Left ventricle myocardium superior (tissue), 1 donor: ENCODE results near the gene ITK. TPM values are rescaled to one million over a fixed set of nuclear protein-coding genes. Genes with fewer than 3 reads are reported as not detected.

Source experiments
- ATAC-seq: fragments of 200-7000 bp; cut with Tn5 transposase; one replicate; pipeline ENCODE4 v1.9.1; 2020; ENCODE audit warnings: mild to moderate bottlenecking, moderate library complexity
- DNase-seq: peaks from one replicate; pipeline ENCODE4 v3.0.0-alpha.2; 2020
- intact Hi-C: fragments of 100-400 bp; cut with micrococcal nuclease; formaldehyde crosslinking; loops from one replicate; pipeline ENCODE4 v1.11.0; 2022
- total RNA-seq: library from RNA; stranded (reverse); fragmentation: NEBNext Ultra II Directional; extraction: Animal tissue kit (Norgen Biotek cat#: 25700); gene quantifications from one replicate; pipeline ENCODE4 v1.2.1, GENCODE V29; 2021
- donor health status: DM: no; HTN: yes; CAD: no; lungs with severe emphysema.

Gene ITK
- total RNA-seq, 1 donor from 2014 or later: 0.99 TPM

GRCh38 chr5:157289164-157289819 is 108.7 kb downstream of the ITK start:
- DNase-seq: no peak
- intact Hi-C loops: no loop called here
- no peak for ATAC-seq

DNA sequence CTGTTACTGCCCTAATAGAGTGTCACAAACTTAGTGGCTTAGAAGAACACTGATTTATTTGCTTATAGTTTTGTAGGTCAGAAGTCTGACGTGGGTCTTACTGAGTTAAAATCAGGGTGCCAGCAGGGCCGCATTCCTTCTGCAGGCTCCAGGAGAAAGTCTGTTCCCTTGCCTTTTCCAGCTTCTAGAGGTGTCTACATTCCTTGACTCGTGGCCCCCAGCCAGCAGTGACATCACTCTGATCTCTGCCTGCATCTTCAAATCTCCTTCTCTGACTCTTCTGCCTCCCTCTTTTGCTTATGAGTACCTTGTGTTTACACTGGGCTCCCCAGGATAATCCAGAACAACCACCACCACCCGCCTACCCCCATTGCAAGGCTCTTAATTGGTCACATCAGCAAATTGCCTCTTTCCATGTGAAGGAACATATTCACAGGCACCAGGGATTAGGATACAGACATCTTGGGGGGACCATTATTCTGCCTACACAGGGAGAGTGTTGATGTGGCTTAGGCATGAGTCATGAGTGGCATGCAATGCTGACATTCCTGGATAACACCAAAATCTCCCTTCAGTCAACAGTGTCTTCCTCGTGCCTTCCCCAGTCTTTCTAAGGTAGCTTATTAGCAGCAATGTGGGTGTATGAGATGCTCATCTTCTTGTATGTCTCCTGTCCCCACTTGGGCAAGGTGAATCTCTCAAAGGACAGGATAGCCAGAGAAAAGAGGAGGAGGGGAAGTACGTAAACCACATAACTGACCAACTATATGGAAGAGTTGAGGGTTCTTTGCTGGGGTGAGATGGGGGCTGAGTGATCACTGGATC is 109.7 kb downstream of the ITK start:
- DNase-seq (no peak), ATAC-seq (no peak)
- intact Hi-C loops: no loop called here

DNA sequence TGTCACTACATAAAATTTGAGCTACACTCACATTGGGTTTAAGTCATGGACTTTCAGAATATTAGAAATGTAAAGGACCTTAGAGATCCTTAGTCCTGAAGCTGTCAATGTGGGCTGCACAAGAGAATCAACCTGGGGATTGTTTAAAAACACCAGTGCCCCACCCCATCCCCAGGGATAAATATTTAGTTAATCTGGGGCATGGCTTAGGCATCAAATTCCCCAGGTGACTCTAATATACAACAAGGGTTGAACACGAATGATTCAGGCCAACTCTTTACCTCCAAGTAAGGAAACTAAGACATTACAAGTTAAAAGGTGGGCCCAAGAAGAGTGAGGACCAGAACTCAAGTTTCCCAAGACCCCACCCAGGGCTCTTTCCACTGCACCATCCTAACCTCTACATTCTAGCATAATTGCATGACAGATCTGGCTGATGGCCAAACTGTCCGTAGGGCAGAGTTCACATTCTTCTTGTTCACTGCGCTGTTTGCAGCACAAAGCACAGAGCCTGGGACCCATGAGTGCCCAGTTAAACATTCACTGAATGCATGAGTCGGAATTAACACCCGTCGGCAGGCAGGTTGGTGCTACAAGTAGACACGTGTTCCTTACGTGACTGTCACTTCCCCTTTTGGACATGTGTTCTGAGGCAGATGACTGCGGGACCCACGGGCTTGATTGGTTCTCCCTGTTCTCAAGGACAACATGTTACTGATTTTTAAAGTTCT is 110.5 kb downstream of the ITK start:
- DNase-seq (peak; percentile 38), ATAC-seq (no peak)
- intact Hi-C loops: no loop called here

DNA sequence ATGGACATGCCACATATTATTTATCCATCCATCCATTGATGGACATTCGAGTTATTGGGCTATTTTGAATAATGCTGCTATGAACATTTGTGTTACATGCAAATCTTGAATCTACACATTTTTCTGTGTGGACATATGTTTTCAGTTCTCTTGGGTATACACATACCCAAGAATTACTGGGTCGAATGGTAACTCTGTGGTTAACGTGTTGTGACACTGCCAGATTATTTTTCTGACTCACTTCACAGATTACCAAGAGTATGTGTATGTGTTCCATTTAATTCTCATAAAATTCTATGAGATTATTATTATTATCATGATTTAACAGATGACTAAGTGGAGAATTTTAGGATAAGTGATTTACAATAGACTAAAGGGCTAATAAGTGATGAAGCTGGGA is 112.0 kb downstream of the ITK start:
- ATAC-seq (no peak), DNase-seq (no peak)
- intact Hi-C loops: no loop called here

- ATAC-seq: no peak
- intact Hi-C loops: no loop called here
- no peak for DNase-seq
These were observed 113.9 kb downstream of the ITK start for GRCh38 chr5:157294407-157295091.

DNA sequence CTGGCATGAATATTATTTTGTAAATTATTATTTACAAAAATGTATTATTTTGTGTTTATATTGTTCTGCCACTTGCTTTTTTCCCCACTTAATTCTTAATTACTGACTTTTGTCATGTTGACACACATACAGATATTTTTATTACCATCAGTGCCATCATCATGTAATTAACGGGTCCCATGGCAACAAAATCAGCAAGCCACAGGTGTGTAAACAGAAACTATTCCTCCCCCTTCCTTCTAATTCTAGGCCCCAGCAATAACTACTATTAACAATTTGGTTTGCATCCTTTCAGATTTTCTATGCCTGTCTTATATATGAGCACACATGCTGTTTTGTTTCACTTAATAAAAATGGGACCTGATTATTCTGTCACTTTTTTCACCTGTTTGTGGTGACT is 114.6 kb downstream of the ITK start:
- DNase-seq: no peak
- intact Hi-C loops: no loop called here
- no peak for ATAC-seq

DNA sequence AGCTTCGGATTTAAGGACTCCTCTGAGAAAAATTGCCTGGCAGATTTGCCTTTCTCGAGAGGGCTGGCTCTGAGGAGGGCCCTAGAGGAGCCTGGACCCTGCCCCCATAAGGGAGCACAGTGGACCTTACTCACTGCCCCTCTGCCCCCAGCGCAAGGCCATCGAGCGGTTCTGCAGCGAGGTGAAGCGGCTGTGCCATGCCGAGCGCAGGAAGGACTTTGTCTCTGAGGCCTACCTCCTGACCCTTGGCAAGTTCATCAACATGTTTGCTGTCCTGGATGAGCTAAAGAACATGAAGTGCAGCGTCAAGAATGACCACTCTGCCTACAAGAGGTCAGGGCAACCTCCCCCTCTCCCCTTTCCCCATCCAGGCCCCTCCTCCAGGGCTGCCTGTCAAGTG is 119.9 kb downstream of the ITK start:
- DNase-seq (no peak), ATAC-seq (no peak)
- intact Hi-C loops: no loop called here

- DNase-seq (no peak), ATAC-seq (no peak)
- intact Hi-C loops: no loop called here
These were observed 120.4 kb downstream of the ITK start for GRCh38 chr5:157301066-157301465.

- intact Hi-C loops: no loop called here
These were observed 122.4 kb downstream of the ITK start for GRCh38 chr5:157303023-157303422.

GRCh38 chr5:157303667-157304327 is 123.2 kb downstream of the ITK start:
- ATAC-seq (peak; percentile 89), DNase-seq (peak; percentile 87)
- intact Hi-C loops: no loop called here

More at GRCh38 chr5:157303023-157303422, 122.4 kb downstream of the ITK start:
- no peak for ATAC-seq
- no peak for DNase-seq

Other genes with a start within 250 kb of the ITK start
- not detected for gene TIMD4, start 217.6 kb upstream of the ITK start, total RNA-seq
- 0.17 TPM for gene HAVCR1, start 121.7 kb upstream of the ITK start, total RNA-seq
- gene HAVCR2, start 71.8 kb upstream of the ITK start, total RNA-seq: 2.8 TPM
- gene MED7, start 38.0 kb upstream of the ITK start, total RNA-seq: 10.2 TPM
- gene GARIN3, start 14.6 kb upstream of the ITK start, total RNA-seq: not detected
- gene CYFIP2, start 85.3 kb downstream of the ITK start, total RNA-seq: 33.3 TPM